Stimulated activated CD4-positive, alpha-beta T cell treated with anti-CD3 and anti-CD28 coated beads, TNF-alpha, amount 100 ng/mL, for 4 hours (primary cell): ENCODE data around the gene RCL1.
"Not testable (repeated sequence)": the region's sequence is repeated elsewhere in the genome, so short reads cannot be mapped to it uniquely, and the experiment has no call there.

Experiments
- DNase-seq, 3 experiments: peaks; one replicate each; pipeline ENCODE4 v3.0.0-alpha.2; 2020; ENCODE audit warnings: low read depth in 3 of 3

Gene RCL1, protein sequence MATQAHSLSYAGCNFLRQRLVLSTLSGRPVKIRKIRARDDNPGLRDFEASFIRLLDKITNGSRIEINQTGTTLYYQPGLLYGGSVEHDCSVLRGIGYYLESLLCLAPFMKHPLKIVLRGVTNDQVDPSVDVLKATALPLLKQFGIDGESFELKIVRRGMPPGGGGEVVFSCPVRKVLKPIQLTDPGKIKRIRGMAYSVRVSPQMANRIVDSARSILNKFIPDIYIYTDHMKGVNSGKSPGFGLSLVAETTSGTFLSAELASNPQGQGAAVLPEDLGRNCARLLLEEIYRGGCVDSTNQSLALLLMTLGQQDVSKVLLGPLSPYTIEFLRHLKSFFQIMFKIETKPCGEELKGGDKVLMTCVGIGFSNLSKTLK

DNA sequence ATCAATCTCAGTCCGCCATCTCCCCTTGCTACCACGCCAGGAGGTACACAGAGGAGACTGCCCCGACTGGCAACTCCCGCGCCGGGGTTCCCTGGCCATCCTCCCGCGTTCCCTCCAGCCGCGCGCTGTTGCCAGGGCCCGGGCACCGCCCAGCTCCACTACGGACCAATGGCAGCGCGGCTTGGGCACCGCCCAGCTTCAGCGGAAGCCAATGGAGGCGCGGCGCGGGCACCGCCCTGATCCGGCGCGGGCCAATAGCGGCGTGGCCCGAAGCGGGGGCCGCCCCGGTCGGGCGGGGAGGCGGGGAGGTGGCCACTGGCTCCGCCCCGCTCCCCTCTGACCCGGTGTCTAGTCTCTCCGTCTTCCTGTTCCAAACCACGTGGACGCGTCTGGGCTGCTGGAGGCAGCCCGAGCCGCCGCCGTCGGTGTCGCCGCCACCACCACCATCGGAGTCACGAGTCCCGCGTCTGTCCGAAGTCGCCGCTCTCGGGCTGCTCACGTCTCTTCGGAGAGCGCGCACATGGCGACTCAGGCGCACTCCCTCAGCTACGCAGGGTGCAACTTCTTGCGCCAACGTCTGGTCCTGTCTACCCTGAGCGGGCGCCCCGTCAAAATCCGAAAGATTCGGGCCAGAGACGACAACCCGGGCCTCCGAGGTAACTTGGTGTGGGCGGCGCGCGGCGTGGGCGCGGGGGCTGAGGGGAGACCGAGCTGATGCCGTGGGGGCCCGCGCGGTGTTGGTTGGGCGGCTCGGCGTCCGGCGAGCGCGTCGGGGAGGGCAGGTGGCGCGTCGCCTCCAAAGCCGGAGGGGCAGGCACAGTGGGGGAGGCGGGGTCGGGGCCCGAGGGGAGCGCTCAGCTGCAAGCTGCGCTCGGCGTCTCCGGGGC is at the start of gene RCL1:
Gene RCL1, plus strand, starts transcription at position 373 of the 887 bp plus-strand sequence. Its CDS starts 148 bp downstream, at position 521.
- DNase-seq = peak; percentile 90 to 94 (median 92)

DNA sequence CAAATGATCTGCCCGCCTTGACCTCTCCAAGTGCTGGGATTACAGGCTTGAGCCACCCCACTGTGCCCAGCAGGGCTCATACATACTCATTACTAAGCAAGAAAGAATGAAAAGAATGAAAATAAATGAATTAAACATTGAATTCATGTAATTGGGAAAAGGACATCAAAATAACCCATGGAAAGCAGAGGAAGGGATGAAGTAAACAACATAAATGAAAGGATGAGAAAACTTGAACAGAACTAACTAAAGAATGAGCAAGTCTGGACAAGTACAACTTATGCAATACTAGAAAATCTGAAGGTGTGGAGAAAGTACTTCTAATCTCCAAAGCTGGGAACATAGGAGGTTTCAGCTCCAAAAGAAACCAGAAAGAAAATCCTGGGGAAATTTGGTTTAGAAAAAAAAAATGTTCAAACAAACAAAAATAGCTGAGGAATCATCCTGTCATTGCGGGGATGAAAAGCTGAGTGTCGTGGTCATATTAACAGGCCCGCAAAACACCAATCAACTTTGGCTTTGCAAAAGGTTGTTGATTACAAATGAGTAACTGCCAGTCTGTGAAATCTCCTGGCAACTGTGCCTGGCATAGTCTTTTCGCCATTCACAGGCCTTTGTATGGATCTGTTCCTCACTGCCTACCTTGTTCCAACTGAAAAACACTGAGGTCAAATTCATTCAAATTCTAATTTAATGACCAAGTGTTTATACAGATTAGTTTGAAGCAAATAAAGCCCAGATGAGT is 49.4 kb upstream of the RCL1 start:
- no peak for DNase-seq

DNA sequence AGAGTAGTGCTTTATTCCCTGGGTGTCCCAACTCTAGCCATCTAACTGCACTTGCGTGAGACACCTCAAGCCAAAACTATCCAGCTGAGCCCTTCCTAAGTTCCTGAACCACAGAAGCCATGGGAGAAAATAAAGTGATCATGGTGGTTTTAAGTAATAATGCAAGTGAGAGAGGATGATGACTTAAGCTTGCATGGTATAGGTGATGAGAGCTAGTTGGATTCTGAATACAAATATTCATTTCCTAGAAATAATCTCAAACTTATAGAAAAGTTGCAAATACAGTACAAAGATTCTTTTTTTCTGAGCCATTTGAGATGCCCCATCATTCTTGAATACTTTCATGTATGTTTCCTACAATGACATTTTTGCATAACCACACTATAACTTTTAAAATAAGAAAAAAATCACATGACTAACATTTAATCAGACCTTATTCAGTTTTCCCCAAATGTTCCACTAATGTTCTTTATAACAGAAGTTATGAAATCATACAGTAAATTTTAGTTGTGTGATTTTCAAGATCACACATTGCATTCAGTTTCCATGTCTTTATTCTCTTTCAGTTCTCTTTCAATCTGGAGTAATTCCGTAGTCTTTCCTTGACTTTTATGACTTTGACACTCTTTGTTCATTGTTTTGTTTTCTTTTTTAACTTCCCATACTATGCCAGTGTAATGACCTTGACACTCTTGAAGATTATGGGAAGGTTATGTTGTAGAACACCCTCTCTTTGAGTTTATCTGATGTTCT is 46.3 kb upstream of the RCL1 start:
- no peak for DNase-seq

DNA sequence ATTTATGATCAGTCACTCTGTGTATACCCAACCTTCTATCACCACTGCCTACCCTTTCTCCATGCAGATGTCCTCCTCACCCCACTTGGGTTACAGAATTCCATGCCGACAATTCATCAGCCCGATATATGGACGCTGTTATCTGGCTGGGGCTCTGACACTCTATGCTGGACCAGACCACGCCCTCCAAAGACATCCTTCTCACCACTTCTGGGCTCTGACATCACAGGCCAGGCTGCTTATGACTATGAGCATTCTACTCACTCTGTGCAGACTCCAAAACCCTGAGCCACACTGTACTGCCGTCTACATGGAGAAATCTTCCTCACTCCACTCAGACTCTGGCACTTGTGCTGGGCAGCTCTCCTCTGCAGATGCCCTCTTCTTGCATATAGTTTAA is 44.1 kb upstream of the RCL1 start:
- no peak for DNase-seq

DNA sequence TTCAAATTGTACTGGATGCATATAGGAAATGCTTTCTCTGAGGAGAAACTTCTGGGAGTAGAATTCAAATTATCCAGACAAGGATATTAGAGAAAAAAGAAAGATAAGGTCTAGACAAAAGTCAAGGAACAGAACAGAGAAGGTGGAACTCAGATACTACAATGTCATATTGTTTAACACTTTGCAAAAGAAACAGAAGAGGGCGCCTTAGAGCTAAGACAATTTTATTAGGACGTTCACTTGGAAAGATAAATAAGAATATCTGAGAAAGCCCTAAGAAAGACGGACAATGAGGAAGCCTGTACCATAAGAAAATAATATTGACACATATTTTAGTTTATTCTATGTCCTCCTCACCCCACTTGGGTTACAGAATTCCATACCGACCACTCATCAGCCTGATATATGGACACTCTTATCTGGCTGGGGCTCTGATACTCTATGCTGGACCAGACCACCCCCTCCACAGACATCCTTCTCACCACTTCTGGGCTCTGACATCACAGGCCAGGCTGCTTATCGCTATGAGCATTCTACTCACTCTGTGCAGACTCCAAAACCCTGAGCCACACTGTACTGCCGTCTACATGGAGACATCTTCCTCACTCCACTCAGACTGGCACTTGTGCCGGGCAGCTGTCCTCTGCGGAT is 42.6 kb upstream of the RCL1 start:
- DNase-seq = no peak

DNA sequence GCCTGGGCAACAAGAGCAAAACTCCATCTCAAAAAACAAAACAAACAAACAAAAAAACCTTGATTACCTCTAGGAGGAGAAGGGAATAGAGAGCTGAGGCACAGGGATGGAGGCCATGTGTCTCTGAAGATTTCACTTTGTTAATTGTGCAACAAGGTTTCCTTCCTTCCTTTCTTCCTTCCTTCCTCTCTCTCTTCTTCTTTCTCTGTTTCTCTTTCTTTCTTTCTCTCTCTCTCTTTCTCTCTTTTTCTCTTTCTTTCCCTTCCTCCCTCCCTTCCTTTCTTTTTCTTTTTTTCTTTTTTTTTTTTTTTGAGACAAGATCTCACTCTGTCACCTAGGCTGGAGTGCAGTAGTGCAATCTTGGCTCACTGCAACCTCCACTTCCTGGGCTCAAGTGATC is 38.2 kb upstream of the RCL1 start:
- not testable (repeated sequence) for DNase-seq

DNA sequence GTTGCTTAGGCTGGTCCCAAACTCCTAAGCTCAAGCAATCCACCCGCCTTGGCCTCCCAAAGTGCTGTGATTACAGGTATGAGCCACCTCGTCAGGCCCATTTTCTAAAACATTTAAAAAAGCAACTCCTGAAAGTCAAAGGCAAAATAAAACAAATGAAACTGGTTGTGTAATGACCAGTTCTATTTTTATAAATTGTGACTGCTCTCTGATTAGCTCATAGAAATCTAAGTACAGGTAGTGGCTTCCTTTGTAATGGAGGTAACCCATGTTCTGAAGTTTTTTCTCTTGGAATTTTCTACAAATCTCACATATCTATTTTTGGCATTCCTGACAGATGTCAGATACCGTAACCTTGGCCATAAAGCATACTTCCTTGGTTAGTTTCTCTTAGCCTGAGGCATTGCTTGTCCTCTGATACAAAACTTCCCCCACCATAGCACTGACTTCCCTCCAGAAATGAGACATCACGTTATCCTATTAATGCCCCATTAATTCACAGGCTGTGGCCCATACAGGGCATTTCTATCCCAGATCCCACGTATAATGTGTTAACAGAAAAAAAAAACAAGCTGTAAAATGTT is 37.6 kb upstream of the RCL1 start:
- DNase-seq = no peak

DNA sequence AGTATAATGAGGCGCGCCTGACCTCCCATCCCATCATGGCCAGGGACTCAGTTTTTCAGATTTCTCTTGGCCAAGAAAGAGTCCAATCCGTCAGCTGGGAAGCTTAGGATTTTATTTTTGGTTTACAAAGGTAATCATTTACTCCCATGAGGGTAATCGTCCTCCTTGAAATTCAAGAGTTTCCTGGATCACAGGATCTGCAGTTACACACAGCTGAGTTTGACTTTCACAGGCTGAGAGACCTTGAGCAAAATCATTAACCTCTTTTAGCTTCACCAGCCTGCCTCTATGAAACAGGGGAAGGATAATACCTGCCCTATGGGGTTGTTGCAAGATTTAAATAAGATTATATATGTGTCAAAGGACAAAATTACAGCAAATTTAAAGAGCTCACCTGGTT is 36.3 kb upstream of the RCL1 start:
- DNase-seq = no peak

DNA sequence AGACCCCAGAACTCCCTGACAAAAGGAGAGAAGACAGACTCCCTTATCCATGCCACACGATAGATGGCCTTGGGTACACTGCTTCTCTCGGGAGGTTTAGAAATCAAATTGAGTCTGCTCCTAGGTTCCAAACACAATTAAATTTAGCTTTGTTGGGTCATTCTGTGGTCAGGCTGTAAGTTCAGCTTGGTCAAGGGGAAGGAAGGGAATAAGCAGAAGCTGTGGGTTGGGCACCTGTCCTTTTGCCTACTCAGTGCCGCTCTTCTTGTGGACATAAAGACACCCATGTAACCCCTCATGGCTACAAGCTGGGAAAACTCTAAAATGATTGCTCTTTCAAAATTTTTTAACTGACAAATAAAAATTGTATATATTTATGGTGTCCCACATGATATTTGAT is 32.6 kb upstream of the RCL1 start:
- DNase-seq = no peak

DNA sequence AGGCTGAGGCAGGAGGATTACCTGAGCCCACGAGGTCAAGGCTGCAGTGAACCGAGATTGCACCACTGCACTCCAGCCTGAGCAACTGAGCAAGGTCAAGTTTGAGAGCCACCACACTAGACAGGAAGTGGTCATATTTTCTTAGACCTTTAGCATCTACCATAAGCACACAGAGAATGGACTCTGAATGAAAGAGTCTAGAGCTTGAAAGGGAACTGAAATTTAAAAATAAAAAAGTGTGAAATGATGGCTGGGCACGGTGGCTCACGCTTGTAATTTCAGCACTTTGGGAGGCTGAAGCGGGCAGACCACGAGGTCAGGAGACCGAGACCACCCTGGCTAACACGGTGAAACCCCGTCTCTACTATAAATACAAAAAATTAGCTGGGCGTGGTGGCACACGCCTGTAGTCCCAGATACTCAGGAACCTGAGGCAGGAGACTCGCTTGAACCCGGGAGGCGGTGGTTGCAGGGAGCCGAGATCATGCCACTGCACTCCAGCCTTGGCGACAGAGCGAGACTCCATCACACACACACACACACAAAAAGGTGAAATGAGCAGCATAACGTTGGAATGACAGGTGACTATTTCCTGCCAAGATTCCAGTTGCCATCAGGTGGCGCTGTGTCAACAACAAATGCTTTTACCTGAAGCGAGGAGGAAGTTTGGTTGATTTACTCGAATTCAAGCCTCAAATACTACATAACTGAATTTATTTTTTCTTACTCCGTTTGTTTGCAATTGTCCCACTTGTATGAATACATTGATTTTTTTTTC is 30.4 kb upstream of the RCL1 start:
- peak; percentile 57 to 64 (median 63) for DNase-seq

DNA sequence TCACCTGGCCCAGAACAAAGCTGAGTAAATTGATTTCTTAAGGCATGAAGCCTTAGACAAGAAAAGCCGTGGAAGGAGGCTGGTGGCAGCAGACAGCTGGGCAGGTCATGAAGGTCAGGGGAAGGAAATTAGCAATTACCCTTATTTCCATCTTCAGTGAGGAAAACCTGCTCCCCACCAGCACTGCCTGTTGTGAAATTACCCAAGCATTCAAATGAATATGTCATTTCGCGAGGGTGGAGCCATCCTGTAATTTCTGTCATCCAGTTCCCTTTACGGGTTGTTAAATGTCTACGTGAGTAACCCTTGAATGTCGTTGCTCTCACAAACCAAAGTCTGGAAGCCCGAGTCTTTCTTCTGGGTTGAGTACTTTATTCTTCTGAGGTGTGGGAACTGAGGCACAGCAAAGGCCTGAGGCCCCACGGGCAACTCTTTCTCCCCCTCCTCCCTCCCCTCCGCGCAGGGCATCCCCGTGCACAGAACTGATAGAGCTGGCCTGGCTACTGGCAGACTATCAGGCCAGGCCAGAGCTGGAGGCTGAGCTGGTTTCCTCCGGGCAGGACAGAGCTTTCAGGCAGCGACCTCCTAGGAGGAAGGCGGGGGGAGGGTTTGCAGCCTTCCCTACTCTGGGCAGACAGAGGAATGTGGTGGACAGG is 29.7 kb upstream of the RCL1 start:
- no peak for DNase-seq

DNA sequence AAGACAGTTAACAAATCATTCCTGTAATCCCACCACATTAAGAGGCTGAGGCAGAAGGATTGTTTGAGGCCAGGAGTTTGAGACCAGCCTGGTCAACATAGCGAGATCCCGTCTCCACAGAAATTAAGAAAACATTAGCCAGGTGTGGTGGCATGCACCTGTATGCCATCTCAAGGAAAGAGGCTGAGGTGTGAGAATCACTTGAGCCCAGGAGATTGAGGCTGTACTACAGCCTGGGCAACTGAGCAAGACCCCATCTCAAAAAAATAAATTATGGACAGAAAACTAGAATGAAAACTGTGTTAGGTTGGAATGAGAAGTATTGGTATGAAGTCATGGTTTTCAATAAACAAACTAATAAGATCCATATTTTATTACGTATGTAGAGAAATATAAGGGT is 28.7 kb upstream of the RCL1 start:
- no peak for DNase-seq

DNA sequence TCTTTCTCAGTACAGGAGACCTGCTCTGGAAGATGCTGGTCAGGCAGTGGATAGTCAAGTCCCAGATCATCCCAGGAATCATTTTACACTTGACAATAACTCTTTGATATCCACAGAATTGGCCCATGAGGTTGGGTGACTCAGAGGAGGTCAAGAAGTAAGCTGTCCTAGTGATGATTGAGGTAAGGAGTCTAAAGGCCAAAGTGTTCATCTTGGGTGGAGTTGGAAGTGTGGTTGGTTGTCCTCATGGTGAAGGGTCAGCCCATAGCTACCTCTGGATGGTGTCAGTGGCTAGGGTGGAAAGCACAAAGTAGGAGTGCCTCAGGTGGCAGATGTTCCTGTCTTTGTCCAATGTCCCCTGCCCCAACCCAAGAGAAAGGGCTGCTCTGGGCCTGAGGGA is 24.1 kb upstream of the RCL1 start:
- no peak for DNase-seq

DNA sequence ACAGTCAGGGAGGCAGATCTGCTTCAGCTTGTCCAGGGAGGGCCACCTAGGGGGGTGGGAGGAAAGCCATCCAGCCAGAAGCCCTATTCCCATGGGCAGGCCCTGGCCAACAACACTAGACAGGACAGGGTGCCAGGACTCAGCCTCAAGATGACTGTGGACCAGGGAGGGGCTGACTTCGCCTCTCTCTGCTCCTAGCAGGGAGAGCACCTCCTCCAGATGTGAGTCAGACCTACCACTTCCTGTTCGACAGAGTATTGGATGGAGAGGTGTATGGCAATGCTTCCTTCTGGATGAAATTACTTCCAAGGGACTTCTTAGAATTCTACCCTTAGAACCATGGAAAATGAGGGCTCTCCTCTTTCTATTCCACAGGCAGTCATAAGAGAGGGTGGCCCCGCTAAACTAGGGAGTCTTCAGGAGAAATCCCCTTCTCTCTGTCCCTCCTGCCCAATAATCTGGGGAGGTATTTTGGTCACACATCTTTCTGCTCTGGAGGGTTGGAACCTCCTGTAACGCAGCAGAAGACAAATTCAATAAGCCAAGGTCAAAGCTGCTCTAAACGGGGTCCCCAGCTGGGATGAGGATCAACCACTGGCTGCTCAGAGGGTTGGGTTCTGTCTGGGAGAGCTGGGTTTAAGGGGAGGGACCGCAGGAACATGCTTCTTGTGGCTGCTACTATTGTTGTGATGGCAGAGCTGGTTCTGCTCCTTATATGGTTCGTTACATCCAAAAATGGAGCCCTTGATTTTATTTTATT is 23.2 kb upstream of the RCL1 start:
- no peak for DNase-seq

DNA sequence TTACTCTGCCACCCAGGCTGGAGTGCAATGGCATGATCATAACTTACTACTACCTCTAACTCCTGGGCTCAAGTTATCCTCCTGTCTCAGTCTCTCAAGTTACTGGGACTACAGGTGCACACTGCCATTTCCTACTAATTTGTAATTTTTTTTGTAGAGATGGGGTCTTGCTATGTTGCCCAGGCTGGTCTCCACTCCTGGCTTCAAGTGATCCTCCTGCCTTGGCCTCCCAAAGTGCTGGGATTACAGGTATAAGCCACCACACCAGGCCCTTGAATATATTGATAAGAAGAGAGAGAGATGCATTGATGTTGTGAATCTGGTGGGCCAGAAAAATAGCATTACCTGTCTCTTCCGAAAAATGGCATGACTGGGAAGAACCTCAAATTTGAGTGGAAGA is 21.0 kb upstream of the RCL1 start:
- no peak for DNase-seq

DNA sequence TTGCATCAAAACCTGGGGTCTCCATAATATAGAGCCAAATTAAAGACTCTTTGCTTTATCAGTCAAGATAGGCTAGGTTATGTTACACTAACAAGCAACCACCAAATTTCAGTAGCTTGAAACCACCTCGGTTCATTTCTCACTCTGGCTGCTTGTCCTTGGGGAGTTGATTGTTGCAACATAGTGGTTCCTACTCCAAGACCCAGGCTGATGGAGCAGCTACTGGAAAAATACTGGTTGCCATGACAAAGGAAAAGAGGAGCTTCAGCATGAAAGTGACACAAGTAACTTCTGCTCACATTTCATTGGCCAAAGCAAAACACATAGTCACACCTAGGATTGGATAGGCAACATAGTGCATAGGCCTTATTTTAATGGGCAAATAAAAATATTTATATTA is 18.5 kb upstream of the RCL1 start:
- no peak for DNase-seq

DNA sequence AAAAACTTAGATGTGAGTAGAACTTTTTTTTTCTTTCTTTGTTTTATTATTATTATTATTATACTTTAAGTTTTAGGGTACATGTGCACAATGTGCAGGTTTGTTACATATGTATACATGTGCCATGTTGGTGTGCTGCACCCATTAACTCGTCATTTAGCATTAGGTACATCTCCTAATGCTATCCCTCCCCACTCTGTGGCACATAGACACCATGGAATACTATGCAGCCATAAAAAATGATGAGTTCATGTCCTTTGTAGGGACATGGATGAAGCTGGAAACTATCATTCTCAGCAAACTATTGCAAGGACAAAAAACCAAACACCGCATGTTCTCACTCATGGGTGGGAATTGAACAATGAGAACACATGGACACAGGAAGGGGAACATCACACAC is 17.8 kb upstream of the RCL1 start:
- not testable (repeated sequence) for DNase-seq

DNA sequence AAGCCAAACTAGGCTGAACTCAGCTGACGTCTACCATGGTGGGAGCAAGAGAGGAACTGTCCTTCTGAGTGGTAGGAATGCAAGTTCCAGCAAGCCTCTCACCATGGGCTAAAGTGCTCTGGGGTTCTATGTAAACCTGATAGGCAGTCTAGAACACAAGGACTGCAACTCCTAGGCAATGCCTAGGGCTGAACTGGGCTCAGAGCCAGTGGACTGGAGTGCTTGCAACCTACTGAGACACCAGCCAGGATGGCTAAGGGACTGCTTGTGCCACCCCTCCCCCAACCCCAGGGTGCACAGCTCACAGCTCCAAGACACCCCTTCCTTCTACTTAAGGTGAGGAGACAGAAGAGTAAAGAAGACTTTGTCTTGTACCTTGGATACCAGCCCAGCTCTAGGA is 12.1 kb upstream of the RCL1 start:
- no peak for DNase-seq

DNA sequence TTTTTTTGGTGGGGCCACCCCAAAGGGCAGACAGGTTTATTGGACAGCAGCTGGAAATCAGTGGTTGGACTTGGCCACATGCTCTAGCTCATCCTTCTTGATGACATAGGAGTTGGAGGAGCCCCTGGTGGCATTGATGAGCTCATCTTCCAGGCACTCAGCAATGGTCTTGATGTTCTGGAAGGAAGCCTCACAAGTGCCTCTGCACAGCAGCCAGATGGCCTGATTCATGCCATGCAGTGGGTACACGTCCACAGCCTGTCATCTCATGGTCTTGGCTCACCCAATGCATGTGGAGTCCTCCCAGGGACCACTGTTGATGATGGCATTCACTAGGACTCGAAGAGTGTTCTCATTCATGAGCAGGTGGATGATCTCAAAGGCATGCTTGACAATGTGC is 11.3 kb upstream of the RCL1 start:
- DNase-seq = no peak
